ENCODE results near the gene ALPG. TPM values are rescaled to one million over a fixed set of nuclear protein-coding genes. Genes with fewer than 3 reads are reported as not detected.
A peak's percentile ranks its signal among the peaks of the same experiment; 100 is the strongest.
"Not testable (repeated sequence)": the region's sequence is repeated elsewhere in the genome, so short reads cannot be mapped to it uniquely, and the experiment has no call there.

The ALPG gene
- total and polyA plus RNA-seq, 2 experiments from 2014 or later: not detected

DNA sequence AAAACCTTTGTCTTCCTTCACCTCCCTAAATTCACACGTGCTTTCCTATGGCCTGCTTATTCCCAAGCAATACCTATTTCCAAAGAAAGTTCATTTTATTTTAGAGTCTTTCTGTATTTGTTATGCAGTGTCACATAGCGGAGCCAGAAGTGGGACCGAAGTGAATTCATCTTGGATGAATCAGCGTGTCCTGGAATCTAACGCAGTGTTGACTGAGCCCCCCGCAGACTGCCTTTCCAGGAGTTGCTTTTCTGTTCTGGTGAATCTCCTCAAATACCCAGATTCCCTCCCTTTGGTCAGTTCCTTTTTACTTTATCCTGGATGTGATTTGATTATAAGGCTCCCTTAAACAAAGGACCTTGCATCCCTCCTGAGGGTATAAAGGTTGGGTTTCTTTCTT lies 17.3 kb upstream of the ALPG start:
- Histone ChIP-seq H3K27me3 (replicated peaks; ENCODE audit: insufficient read depth) (peaks cover 73% of the 10 kb centered on the region), H3F3A (ENCODE audit: insufficient read depth) (no peaks in the 10 kb centered on the region), H3K4me2 (ENCODE audit: unreplicated experiment) (no peak overlapping the region), H3K4me1 (ENCODE audit: insufficient read depth) (peaks cover 4% of the 10 kb centered on the region; the same call in 1 of the 2 replicates), H3K9me3 (ENCODE audit: low read depth) (no peaks in the 10 kb centered on the region), H3K9ac (no peak overlapping the region), H3K36me3 (ENCODE audit: low read depth) (no peaks in the 10 kb centered on the region), H3K27ac (no peak overlapping the region), H3K9me2 (ENCODE audit: insufficient read depth) (no peaks in the 10 kb centered on the region), H3K79me2 (ENCODE audit: insufficient read depth) (no peaks in the 10 kb centered on the region), H3K4me3 (no peak overlapping the region), H4K20me1 (ENCODE audit: insufficient read depth) (no peaks in the 10 kb centered on the region), H2AFZ (no peak overlapping the region)
- 3 to 9% methylated on average over 6 of the region's 6 CpGs for WGBS, 2 experiments (ENCODE audit: low coverage in 1 of 2, low lambda C conversion rate in 2 of 2, missing lambda C conversion rate in 2 of 2)
- TF ChIP-seq EZH2phosphoT487 (IDR thresholded peaks at IDR 0.05; ENCODE audit: insufficient read depth, low read depth) (no peak), EZH2 (IDR thresholded peaks at IDR 0.05; ENCODE audit: insufficient read depth, poor library complexity, severe bottlenecking) (no peak)
- peak; percentile 33 for DNase-seq
- in situ Hi-C loops (cut with MboI): no loop called here

DNA sequence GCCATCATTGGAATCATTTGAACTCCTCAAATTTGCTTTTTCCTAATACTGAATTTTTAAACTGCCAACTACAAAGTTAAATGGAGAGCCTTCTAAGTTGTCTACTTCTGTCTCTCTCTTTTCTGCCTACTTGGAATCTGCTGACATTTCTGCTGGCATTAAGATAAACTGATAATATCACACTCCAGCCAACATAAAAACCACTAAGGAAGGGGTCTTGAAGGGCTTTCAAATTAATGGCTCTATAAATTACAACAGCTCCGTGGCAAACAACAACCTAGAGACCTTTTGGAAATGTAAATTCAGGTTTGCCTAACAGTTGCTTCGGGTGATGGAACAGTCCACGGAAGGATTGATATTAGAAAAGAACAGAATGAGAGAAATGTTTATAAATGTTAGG lies 16.0 kb upstream of the ALPG start:
- Histone ChIP-seq H3K79me2 (ENCODE audit: insufficient read depth) (no peaks in the 10 kb centered on the region), H3K9me2 (ENCODE audit: insufficient read depth) (no peaks in the 10 kb centered on the region), H3K36me3 (ENCODE audit: low read depth) (no peaks in the 10 kb centered on the region), H3K9ac (no peak overlapping the region), H3K9me3 (ENCODE audit: low read depth) (no peaks in the 10 kb centered on the region), H3K4me2 (ENCODE audit: unreplicated experiment) (no peak overlapping the region), H3K4me1 (ENCODE audit: insufficient read depth) (no peaks in the 10 kb centered on the region), H3K4me3 (no peak overlapping the region), H3F3A (ENCODE audit: insufficient read depth) (no peaks in the 10 kb centered on the region), H4K20me1 (ENCODE audit: insufficient read depth) (no peaks in the 10 kb centered on the region), H3K27ac (no peak overlapping the region), H3K27me3 (replicated peaks; ENCODE audit: insufficient read depth) (peaks cover 73% of the 10 kb centered on the region), H2AFZ (no peak overlapping the region)
- 56 to 62% methylated on average over 3 of the region's 3 CpGs for WGBS, 2 experiments (ENCODE audit: low coverage in 1 of 2, low lambda C conversion rate in 2 of 2, missing lambda C conversion rate in 2 of 2)
- TF ChIP-seq EZH2phosphoT487 (IDR thresholded peaks at IDR 0.05; ENCODE audit: insufficient read depth, low read depth): no peak
- no peak for TF ChIP-seq EZH2 (IDR thresholded peaks at IDR 0.05; ENCODE audit: insufficient read depth, poor library complexity, severe bottlenecking)
- in situ Hi-C loops (cut with MboI): no loop called here
- no peak for DNase-seq

DNA sequence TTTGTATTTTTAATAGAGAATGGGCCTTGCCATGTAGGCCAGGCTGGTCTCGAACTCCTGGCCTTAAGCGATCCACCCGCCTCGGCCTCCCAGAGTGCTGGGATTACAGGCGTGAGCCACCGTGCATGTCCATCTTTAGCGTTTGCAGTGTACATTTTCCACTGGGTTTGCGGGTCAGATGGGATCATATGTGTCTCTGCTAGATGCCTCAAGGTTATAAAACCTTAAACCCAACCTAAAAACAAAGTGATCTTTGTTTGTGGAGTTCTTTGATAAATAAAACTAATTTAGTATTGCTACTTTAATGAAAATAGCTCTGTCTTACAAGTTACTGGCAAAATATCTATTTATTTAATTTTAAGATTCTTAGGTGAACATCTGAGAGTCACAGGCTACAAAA lies 13.1 kb upstream of the ALPG start:
- Histone ChIP-seq H3K36me3 (ENCODE audit: low read depth) (no peaks in the 10 kb centered on the region), H3K9ac (no peak overlapping the region), H4K20me1 (ENCODE audit: insufficient read depth) (no peaks in the 10 kb centered on the region), H3K4me3 (no peak overlapping the region), H3F3A (ENCODE audit: insufficient read depth) (no peaks in the 10 kb centered on the region), H3K4me2 (ENCODE audit: unreplicated experiment) (no peak overlapping the region), H3K79me2 (ENCODE audit: insufficient read depth) (no peaks in the 10 kb centered on the region), H3K4me1 (ENCODE audit: insufficient read depth) (no peaks in the 10 kb centered on the region), H3K27me3 (replicated peaks; ENCODE audit: insufficient read depth) (peaks cover 54% of the 10 kb centered on the region), H3K27ac (no peak overlapping the region), H2AFZ (no peak overlapping the region), H3K9me3 (ENCODE audit: low read depth) (no peaks in the 10 kb centered on the region), H3K9me2 (ENCODE audit: insufficient read depth) (no peaks in the 10 kb centered on the region)
- TF ChIP-seq EZH2phosphoT487 (IDR thresholded peaks at IDR 0.05; ENCODE audit: insufficient read depth, low read depth): no peak
- TF ChIP-seq EZH2 (IDR thresholded peaks at IDR 0.05; ENCODE audit: insufficient read depth, poor library complexity, severe bottlenecking): no peak
- in situ Hi-C loops (cut with MboI): no loop called here
- WGBS, 2 experiments (ENCODE audit: low coverage in 1 of 2, low lambda C conversion rate in 2 of 2, missing lambda C conversion rate in 2 of 2): 78 to 81% methylated on average over 8 of the region's 8 CpGs
- no peak for DNase-seq

DNA sequence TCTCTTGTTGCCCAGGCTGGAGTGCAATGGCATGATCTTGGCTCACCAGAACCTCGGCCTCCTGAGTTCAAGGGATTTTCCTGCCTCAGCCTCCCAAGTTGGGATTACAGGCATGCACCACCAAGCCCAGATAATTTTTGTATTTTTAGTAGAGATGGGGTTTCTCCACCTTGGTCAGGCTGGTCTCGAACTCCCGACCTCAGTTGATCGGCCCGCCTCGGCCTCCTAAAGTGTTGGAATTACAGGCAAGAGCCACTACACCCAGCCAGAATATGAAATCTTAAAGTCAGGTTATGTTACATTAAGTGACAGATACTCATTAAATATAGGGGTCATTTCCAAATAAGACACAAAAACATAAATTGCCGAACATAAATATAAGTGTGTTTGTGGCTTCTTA lies 12.2 kb upstream of the ALPG start:
- H3F3A ChIP-seq (ENCODE audit: insufficient read depth); H3K9ac ChIP-seq; H4K20me1 ChIP-seq (ENCODE audit: insufficient read depth); H2AFZ ChIP-seq; H3K9me3 ChIP-seq (ENCODE audit: low read depth); H3K4me1 ChIP-seq (ENCODE audit: insufficient read depth); H3K9me2 ChIP-seq (ENCODE audit: insufficient read depth); H3K36me3 ChIP-seq (ENCODE audit: low read depth); H3K4me2 ChIP-seq (ENCODE audit: unreplicated experiment); H3K4me3 ChIP-seq; H3K79me2 ChIP-seq (ENCODE audit: insufficient read depth); H3K27ac ChIP-seq; in situ Hi-C loops (cut with MboI); DNase-seq: not testable (repeated sequence)
- H3K27me3 ChIP-seq (replicated peaks; ENCODE audit: insufficient read depth): peaks cover 51% of the 10 kb centered on the region
- WGBS, 2 experiments (ENCODE audit: low coverage in 1 of 2, low lambda C conversion rate in 2 of 2, missing lambda C conversion rate in 2 of 2): 75 to 85% methylated on average over 7 of the region's 7 CpGs

DNA sequence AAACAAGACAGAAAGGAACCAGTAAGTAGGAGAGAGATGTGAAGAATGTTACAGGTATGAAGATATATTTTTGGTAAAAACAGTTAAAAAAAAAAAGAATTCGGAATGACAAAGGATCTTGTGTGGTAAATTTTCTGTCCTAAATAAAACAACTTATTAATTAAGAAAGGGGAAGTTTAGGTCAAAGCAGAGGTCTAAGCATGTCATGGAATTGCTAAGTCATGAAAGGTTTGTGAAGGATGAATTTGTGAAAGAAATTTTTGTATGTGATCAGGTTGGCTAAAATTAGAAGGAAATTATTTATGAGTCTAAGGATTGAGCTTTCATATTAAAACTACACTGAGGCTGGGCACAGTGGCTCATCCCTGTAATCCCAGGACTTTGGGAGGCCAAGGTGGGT lies 11.1 kb upstream of the ALPG start:
- Histone ChIP-seq H3K27me3 (replicated peaks; ENCODE audit: insufficient read depth) (peaks cover 48% of the 10 kb centered on the region), H3K9me3 (ENCODE audit: low read depth) (no peaks in the 10 kb centered on the region), H3F3A (ENCODE audit: insufficient read depth) (no peaks in the 10 kb centered on the region), H3K27ac (no peak overlapping the region), H3K4me2 (ENCODE audit: unreplicated experiment) (no peak overlapping the region), H3K36me3 (ENCODE audit: low read depth) (no peaks in the 10 kb centered on the region), H3K9me2 (ENCODE audit: insufficient read depth) (no peaks in the 10 kb centered on the region), H2AFZ (no peak overlapping the region), H3K4me1 (ENCODE audit: insufficient read depth) (no peaks in the 10 kb centered on the region), H4K20me1 (ENCODE audit: insufficient read depth) (no peaks in the 10 kb centered on the region), H3K79me2 (ENCODE audit: insufficient read depth) (no peaks in the 10 kb centered on the region), H3K4me3 (no peak overlapping the region), H3K9ac (no peak overlapping the region)
- no peak for DNase-seq
- WGBS, 2 experiments (ENCODE audit: low coverage in 1 of 2, low lambda C conversion rate in 2 of 2, missing lambda C conversion rate in 2 of 2): 77 to 91% methylated on average over 1 of the region's 1 CpG
- in situ Hi-C loops (cut with MboI): no loop called here
- TF ChIP-seq EZH2phosphoT487 (IDR thresholded peaks at IDR 0.05; ENCODE audit: insufficient read depth, low read depth): no peak
- no peak for TF ChIP-seq EZH2 (IDR thresholded peaks at IDR 0.05; ENCODE audit: insufficient read depth, poor library complexity, severe bottlenecking)

All from GM23248 (cell line).